ENCODE results near the gene HOMER2. TPM values are rescaled to one million over a fixed set of nuclear protein-coding genes. Genes with fewer than 3 reads are reported as not detected.

The HOMER2 gene
- total RNA-seq, 4 donors from 2014 or later, result 81.4 to 120 (median 99.2) TPM

- peaks cover 10% of the 10 kb centered on the region for H3K4me1 ChIP-seq
- no peak overlapping the region for H3K4me3 ChIP-seq
- no peak overlapping the region for H3K27ac ChIP-seq
- H3K36me3 ChIP-seq, result peaks cover 97% of the 10 kb centered on the region
- 97% methylated on average over 4 of the region's 4 CpGs for WGBS
- TF ChIP-seq, protein P1, sequence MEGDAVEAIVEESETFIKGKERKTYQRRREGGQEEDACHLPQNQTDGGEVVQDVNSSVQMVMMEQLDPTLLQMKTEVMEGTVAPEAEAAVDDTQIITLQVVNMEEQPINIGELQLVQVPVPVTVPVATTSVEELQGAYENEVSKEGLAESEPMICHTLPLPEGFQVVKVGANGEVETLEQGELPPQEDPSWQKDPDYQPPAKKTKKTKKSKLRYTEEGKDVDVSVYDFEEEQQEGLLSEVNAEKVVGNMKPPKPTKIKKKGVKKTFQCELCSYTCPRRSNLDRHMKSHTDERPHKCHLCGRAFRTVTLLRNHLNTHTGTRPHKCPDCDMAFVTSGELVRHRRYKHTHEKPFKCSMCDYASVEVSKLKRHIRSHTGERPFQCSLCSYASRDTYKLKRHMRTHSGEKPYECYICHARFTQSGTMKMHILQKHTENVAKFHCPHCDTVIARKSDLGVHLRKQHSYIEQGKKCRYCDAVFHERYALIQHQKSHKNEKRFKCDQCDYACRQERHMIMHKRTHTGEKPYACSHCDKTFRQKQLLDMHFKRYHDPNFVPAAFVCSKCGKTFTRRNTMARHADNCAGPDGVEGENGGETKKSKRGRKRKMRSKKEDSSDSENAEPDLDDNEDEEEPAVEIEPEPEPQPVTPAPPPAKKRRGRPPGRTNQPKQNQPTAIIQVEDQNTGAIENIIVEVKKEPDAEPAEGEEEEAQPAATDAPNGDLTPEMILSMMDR (IDR thresholded peaks at IDR 0.05), result no peak
- TF ChIP-seq POLR2A (IDR thresholded peaks at IDR 0.05) (no peak), EP300 (IDR thresholded peaks at IDR 0.05) (no peak), POLR2AphosphoS5 (IDR thresholded peaks at IDR 0.05) (no peak)
- H3K9me3 ChIP-seq, result no peaks in the 10 kb centered on the region
- H3K27me3 ChIP-seq, result no peaks in the 10 kb centered on the region
- no peak for DNase-seq (ENCODE audit: low spot score in 2 of 2)
Observed at GRCh38 chr15:82833362-82833682, 119.2 kb downstream of the HOMER2 start.

DNA sequence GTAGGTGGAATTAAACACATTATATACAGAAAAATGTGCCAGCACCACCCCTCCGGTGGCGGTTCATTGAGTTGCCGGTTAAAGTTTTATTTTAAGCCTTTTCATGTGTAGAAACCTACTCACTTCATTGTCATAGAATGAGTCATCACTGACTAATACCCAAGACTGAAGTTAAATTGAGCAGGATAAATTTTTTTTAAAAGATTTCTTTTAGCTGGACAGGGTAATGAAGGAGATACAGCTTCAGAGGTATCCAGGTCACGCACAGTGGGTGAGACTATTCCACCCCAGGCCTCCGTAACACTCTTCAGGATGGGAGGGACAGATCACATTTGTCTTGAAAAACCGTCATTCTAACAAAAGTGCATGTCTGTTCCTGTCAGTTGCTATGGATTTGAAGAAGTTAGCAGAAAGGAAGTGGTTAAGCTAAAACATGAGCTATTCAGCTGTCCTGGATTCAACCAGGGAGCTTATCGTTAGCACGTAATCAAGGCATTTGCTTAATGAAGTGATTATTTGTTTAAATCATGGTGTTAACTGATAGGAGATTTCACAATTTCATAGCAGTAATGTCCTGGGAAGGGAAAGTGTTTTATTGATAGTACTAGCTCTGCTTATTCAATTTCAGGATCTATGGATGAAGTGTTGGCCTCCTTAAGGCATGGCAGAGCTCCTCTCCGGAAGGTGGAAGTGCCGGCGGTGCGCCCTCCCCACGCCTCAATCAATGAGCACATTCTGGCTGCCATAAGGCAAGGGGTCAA lies 119.7 kb downstream of the HOMER2 start:
- no peak for TF ChIP-seq EP300 (IDR thresholded peaks at IDR 0.05)
- no peak for TF ChIP-seq POLR2A (IDR thresholded peaks at IDR 0.05)
- TF ChIP-seq, protein P1 (IDR thresholded peaks at IDR 0.05), result no peak
- TF ChIP-seq POLR2AphosphoS5 (IDR thresholded peaks at IDR 0.05), result no peak
- Histone ChIP-seq H3K27ac (no peak overlapping the region), H3K36me3 (peaks cover 97% of the 10 kb centered on the region), H3K4me3 (no peak overlapping the region), H3K27me3 (no peaks in the 10 kb centered on the region), H3K4me1 (peaks cover 10% of the 10 kb centered on the region), H3K9me3 (no peaks in the 10 kb centered on the region)
- DNase-seq (ENCODE audit: low spot score in 2 of 2), result no peak
- WGBS, result 60% methylated on average over 13 of the region's 13 CpGs

GRCh38 chr15:82831894-82832600 lies 120.5 kb downstream of the HOMER2 start:
- Histone ChIP-seq H3K36me3 (peaks cover 98% of the 10 kb centered on the region), H3K4me1 (peaks cover 10% of the 10 kb centered on the region), H3K9me3 (no peaks in the 10 kb centered on the region), H3K27me3 (no peaks in the 10 kb centered on the region), H3K27ac (no peak overlapping the region), H3K4me3 (no peak overlapping the region)
- TF ChIP-seq EP300 (IDR thresholded peaks at IDR 0.05), result no peak
- TF ChIP-seq, protein P1 (IDR thresholded peaks at IDR 0.05), result no peak
- TF ChIP-seq POLR2AphosphoS5 (IDR thresholded peaks at IDR 0.05), result no peak
- no peak for TF ChIP-seq POLR2A (IDR thresholded peaks at IDR 0.05)
- 91% methylated on average over 5 of the region's 5 CpGs for WGBS
- DNase-seq (ENCODE audit: low spot score in 2 of 2), result no peak

- no peaks in the 10 kb centered on the region for H3K9me3 ChIP-seq
- peaks cover 96% of the 10 kb centered on the region for H3K36me3 ChIP-seq
- WGBS, result 91% methylated on average over 18 of the region's 18 CpGs
- no peaks in the 10 kb centered on the region for H3K27me3 ChIP-seq
- H3K4me3 ChIP-seq, result no peak overlapping the region
- TF ChIP-seq POLR2AphosphoS5 (IDR thresholded peaks at IDR 0.05) (no peak), EP300 (IDR thresholded peaks at IDR 0.05) (no peak), POLR2A (IDR thresholded peaks at IDR 0.05) (no peak)
- TF ChIP-seq, protein P1 (IDR thresholded peaks at IDR 0.05), result no peak
- H3K4me1 ChIP-seq, result peaks cover 10% of the 10 kb centered on the region
- DNase-seq (ENCODE audit: low spot score in 2 of 2), result no peak
- no peak overlapping the region for H3K27ac ChIP-seq
Observed at GRCh38 chr15:82830427-82831173, 121.9 kb downstream of the HOMER2 start.

GRCh38 chr15:82829234-82829633 lies 123.3 kb downstream of the HOMER2 start:
- 92% methylated on average over 4 of the region's 4 CpGs for WGBS
- H3K36me3 ChIP-seq, result peaks cover 96% of the 10 kb centered on the region

More at GRCh38 chr15:82829234-82829633, 123.3 kb downstream of the HOMER2 start:
- Histone ChIP-seq H3K4me3 (no peak overlapping the region), H3K4me1 (peaks cover 10% of the 10 kb centered on the region), H3K9me3 (no peaks in the 10 kb centered on the region), H3K27me3 (no peaks in the 10 kb centered on the region), H3K27ac (no peak overlapping the region)
- TF ChIP-seq POLR2AphosphoS5 (IDR thresholded peaks at IDR 0.05), result no peak
- TF ChIP-seq POLR2A (IDR thresholded peaks at IDR 0.05), result no peak
- TF ChIP-seq EP300 (IDR thresholded peaks at IDR 0.05), result no peak
- TF ChIP-seq, protein P1 (IDR thresholded peaks at IDR 0.05), result no peak
- no peak for DNase-seq (ENCODE audit: low spot score in 2 of 2)

All from suprapubic skin (tissue), 4 donors.